Omental fat pad (tissue), 4 donors: Measurements from ENCODE around the gene USP2. TPM values are rescaled to one million over a fixed set of nuclear protein-coding genes. Genes with fewer than 3 reads are reported as not detected.

ENCODE experiments used
- ATAC-seq: fragments of 150-250 bp; one replicate; pipeline ENCODE4 v1.9.1; 2016; ENCODE audit warnings: mild to moderate bottlenecking, moderate library complexity; ENCODE audit not compliant: low FRiP score
- DNase-seq: peaks from one replicate; pipeline ENCODE4 v3.0.0-alpha.2; 2019; ENCODE audit warnings: low spot score
- CTCF ChIP-seq, 3 donors: fragments of 450-650 bp; IDR thresholded peaks; one replicate each; pipeline ENCODE4 v1.5.1; 2016 to 2017; ENCODE audit warnings: antibody characterized with exemption in 3 of 3, mild to moderate bottlenecking in 3 of 3, moderate library complexity in 2 of 3
- total RNA-seq, 4 donors: library from RNA; depleted of rRNA; stranded (reverse); fragments of >200 nt; gene quantifications; one replicate each; pipeline ENCODE4 v1.1.0, GENCODE V29; 2016

The USP2 gene
- total RNA-seq, 4 donors from 2014 or later = 0.63 to 18.7 (median 9.2) TPM

- no peak for DNase-seq
- no peak for TF ChIP-seq CTCF (IDR thresholded peaks at IDR 0.05)
- no peak for ATAC-seq
Observed at GRCh38 chr11:119418759-119419158, 37.3 kb upstream of the USP2 start.

- ATAC-seq (peak; percentile 78), DNase-seq (no peak)
- no peak for TF ChIP-seq CTCF (IDR thresholded peaks at IDR 0.05)
Observed at GRCh38 chr11:119417726-119418540, 36.4 kb upstream of the USP2 start.

- TF ChIP-seq CTCF (IDR thresholded peaks at IDR 0.05) = no peak
- ATAC-seq (peak; percentile 81), DNase-seq (no peak)
Observed at GRCh38 chr11:119416606-119417580, 35.4 kb upstream of the USP2 start.

GRCh38 chr11:119415966-119416365 is 34.5 kb upstream of the USP2 start:
- DNase-seq (no peak), ATAC-seq (no peak)
- TF ChIP-seq CTCF (IDR thresholded peaks at IDR 0.05) = no peak

- TF ChIP-seq CTCF (IDR thresholded peaks at IDR 0.05) = no peak
- ATAC-seq (no peak), DNase-seq (no peak)
Observed at GRCh38 chr11:119415517-119415916, 34.0 kb upstream of the USP2 start.

- ATAC-seq (no peak), DNase-seq (no peak)
- TF ChIP-seq CTCF (IDR thresholded peaks at IDR 0.05) = no peak
Observed at GRCh38 chr11:119414734-119415133, 33.2 kb upstream of the USP2 start.
